A549 (cell line): ENCODE data around the gene MAP3K21.

Source experiments
- KDM1A ChIP-seq: fragments of 200-600 bp; sonication (generic); IDR thresholded peaks from 2 replicates; pipeline ENCODE4 v1.6.1; 2016; ENCODE audit warnings: low read depth, mild to moderate bottlenecking
- POLR2A ChIP-seq: IDR thresholded peaks from 2 replicates; pipeline ENCODE4 v1.6.1; 2012; ENCODE audit warnings: mild to moderate bottlenecking, low read length
- RAD21 ChIP-seq, 2 experiments: fragments of >200 bp in 1 of 2; sonication (Bioruptor Twin) in 1 of 2; formaldehyde crosslinking in 1 of 2; IDR thresholded peaks in 1 of 2; conservative IDR thresholded peaks in 1 of 2; 2 replicates in 1 of 2; 3 replicates in 1 of 2; pipeline ENCODE4 v1.6.1; 2012 to 2018; ENCODE audit warnings: inconsistent platforms in 1 of 2
- TF ChIP-seq, protein P1 (sequence below): fragments of >200 bp; sonication (Bioruptor Twin); formaldehyde crosslinking; IDR thresholded peaks from 3 replicates; pipeline ENCODE4 v1.5.1; 2016
- TF ChIP-seq, protein P2 (sequence below): IDR thresholded peaks from 2 replicates; pipeline ENCODE4 v1.6.1; 2012

DNA sequence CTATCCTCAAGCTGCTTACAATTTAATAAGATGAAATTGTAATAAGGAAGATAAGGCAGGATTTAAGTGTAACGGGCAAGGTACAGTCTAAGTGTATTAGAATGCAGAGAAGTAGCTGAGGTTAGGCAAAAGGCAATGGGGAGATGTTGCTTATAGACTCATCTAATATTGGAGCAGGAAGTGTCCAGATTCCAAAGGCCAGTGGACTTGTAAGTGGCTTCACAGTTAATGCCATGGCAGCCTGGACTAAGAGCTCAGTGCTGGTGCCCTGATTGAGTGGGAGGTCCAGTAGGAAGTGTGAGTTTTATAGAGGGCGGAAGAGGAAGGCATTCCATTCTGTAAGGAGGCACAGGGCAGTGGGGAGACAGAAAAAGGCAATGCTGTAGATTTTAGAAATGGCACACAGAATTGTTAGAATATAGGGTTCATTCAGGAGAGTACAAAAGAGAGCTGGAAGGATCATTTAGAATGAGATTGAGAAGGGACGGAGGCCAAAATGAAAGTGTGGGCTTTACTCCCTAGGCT, 12.6 kb downstream of the MAP3K21 start:
- TF ChIP-seq, protein P1, sequence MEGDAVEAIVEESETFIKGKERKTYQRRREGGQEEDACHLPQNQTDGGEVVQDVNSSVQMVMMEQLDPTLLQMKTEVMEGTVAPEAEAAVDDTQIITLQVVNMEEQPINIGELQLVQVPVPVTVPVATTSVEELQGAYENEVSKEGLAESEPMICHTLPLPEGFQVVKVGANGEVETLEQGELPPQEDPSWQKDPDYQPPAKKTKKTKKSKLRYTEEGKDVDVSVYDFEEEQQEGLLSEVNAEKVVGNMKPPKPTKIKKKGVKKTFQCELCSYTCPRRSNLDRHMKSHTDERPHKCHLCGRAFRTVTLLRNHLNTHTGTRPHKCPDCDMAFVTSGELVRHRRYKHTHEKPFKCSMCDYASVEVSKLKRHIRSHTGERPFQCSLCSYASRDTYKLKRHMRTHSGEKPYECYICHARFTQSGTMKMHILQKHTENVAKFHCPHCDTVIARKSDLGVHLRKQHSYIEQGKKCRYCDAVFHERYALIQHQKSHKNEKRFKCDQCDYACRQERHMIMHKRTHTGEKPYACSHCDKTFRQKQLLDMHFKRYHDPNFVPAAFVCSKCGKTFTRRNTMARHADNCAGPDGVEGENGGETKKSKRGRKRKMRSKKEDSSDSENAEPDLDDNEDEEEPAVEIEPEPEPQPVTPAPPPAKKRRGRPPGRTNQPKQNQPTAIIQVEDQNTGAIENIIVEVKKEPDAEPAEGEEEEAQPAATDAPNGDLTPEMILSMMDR: no peak
- TF ChIP-seq POLR2A: no peak
- TF ChIP-seq, protein P2, sequence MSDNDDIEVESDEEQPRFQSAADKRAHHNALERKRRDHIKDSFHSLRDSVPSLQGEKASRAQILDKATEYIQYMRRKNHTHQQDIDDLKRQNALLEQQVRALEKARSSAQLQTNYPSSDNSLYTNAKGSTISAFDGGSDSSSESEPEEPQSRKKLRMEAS: no peak
- TF ChIP-seq RAD21 (conservative IDR thresholded peaks at IDR 0.05 in 1 of 2, IDR thresholded peaks at IDR 0.05 in 1 of 2): no peak
- no peak for TF ChIP-seq KDM1A
